NB4 (cell line): ENCODE measurements around the gene KLK13.

Experiments
- DNase-seq: peaks from one replicate; pipeline ENCODE4 v3.0.0; 2010; ENCODE audit warnings: low read depth
- H3K4me3 ChIP-seq: one replicate; pipeline ENCODE4 v1.5.1; 2011; ENCODE audit warnings: mild to moderate bottlenecking, low read depth, low read length, moderate library complexity
- CTCF ChIP-seq: IDR thresholded peaks from one replicate; pipeline ENCODE4 v1.5.1; 2012; ENCODE audit warnings: low read depth, low read length
- MYC ChIP-seq: IDR thresholded peaks from 2 replicates; pipeline ENCODE4 v1.6.1; 2011; ENCODE audit warnings: low read depth, low read length
- POLR2A ChIP-seq: IDR thresholded peaks from 2 replicates; pipeline ENCODE4 v1.6.1; 2011; ENCODE audit warnings: mild to moderate bottlenecking; ENCODE audit not compliant: insufficient read length; ENCODE audit errors: extremely low read depth
- TF ChIP-seq, protein P1 (sequence below): IDR thresholded peaks from 2 replicates; pipeline ENCODE4 v1.6.1; 2011; ENCODE audit warnings: low read depth, low read length

The KLK13 gene

GRCh38 chr19:51076631-51077213 is 11.8 kb upstream of the KLK13 start:
- no peak for TF ChIP-seq MYC
- no peak for TF ChIP-seq CTCF
- TF ChIP-seq, protein P1, sequence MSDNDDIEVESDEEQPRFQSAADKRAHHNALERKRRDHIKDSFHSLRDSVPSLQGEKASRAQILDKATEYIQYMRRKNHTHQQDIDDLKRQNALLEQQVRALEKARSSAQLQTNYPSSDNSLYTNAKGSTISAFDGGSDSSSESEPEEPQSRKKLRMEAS, result no peak
- TF ChIP-seq POLR2A, result no peak
- DNase-seq, result no peak
- H3K4me3 ChIP-seq, result no peak overlapping the region

GRCh38 chr19:51075998-51076397 is 11.1 kb upstream of the KLK13 start:
- TF ChIP-seq, protein P1, result no peak
- TF ChIP-seq POLR2A (no peak), CTCF (no peak), MYC (no peak)
- H3K4me3 ChIP-seq, result no peak overlapping the region
- DNase-seq, result no peak

GRCh38 chr19:51071095-51071405 is 6.2 kb upstream of the KLK13 start:
- no peak overlapping the region for H3K4me3 ChIP-seq
- TF ChIP-seq, protein P1, result no peak
- no peak for TF ChIP-seq MYC
- TF ChIP-seq POLR2A, result no peak
- no peak for TF ChIP-seq CTCF
- DNase-seq, result no peak

DNA sequence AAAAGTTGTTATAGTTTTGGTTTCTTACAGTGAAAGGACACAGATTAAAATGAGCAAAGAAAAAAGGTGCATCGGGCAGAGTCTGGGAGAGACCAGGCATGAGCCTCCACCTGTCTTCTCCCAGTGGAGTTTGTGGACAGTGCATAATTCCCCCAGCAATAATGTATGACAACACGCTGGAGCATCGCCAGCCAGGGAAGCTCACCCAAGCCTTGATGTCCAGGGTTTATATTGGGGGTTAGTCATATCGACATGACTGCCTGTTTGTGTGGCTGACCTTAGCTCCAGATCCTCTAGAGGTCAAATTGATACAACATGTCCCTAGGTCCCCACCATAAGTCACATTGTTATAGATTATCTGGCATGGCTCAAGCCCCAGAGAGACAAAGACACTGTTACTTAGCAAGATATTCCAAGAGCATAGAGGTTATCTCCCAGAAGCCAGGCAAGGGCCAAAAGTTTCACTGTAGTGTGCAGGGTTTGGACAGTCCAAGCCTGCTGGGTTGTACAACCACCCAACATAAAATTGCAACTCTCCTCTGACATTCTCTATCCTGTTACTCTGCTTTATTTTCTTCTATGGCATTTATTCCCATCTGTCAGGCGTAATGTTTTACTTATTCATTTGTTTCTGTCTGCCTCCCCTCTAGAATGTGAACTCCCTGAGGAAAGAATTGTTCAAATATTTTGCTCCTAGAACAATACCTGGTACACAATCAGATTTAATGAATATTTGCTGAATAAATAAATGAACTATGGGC is 5.6 kb upstream of the KLK13 start:
- no peak for DNase-seq
- no peak overlapping the region for H3K4me3 ChIP-seq
- TF ChIP-seq MYC, result no peak

GRCh38 chr19:51066393-51067186 is 1.7 kb upstream of the KLK13 start:
- no peak for TF ChIP-seq POLR2A
- TF ChIP-seq MYC, result no peak
- no peak for TF ChIP-seq CTCF
- TF ChIP-seq, protein P1, result no peak
- H3K4me3 ChIP-seq, result no peak overlapping the region
- no peak for DNase-seq

- no peak overlapping the region for H3K4me3 ChIP-seq
- DNase-seq, result no peak
- TF ChIP-seq MYC, result no peak
- no peak for TF ChIP-seq POLR2A
- TF ChIP-seq CTCF, result no peak
- TF ChIP-seq, protein P1, result no peak
Observed at GRCh38 chr19:51065221-51065960, 499 bp upstream of the KLK13 start.
